Activated CD8-positive, alpha-beta T cell treated with anti-CD3 and anti-CD28 coated beads, Interleukin-2, amount 10 ng/mL, durations not matched to agents 7 days and 5 days (primary cell): ENCODE measurements around the gene RNF220. TPM values are rescaled to one million over a fixed set of nuclear protein-coding genes. Genes with fewer than 3 reads are reported as not detected.
A peak's percentile ranks its signal among the peaks of the same experiment; 100 is the strongest.

Experiments used
- ATAC-seq: fragments of 150-1000 bp; cut with Tn5 transposase; one replicate; pipeline ENCODE4 v1.10.0; 2021; ENCODE audit warnings: moderate library complexity
- CTCF ChIA-PET: fragments of 350-600 bp; sonication (Branson Sonifier 250); formaldehyde crosslinking; loops from one replicate; lab custom pipeline; 2021; ENCODE audit warnings: antibody characterized with exemption; lab: Charles Lee
- POLR2A ChIA-PET: fragments of 350-600 bp; sonication (Branson Sonifier 250); formaldehyde crosslinking; loops from one replicate; lab custom pipeline; 2021; ENCODE audit warnings: antibody characterized with exemption; lab: Charles Lee
- DNase-seq: peaks from one replicate; pipeline ENCODE4 v3.0.0-alpha.2; 2020
- H3K27ac Mint-ChIP-seq: one replicate; pipeline ENCODE4 v1.8.0; 2021; ENCODE audit warnings: mild to moderate bottlenecking, mixed read lengths
- H3K27me3 Mint-ChIP-seq: one replicate; pipeline ENCODE4 v1.8.0; 2021; ENCODE audit warnings: low read depth, mixed read lengths
- H3K36me3 Mint-ChIP-seq: one replicate; pipeline ENCODE4 v1.8.0; 2021; ENCODE audit warnings: low read depth, mixed read lengths
- H3K4me1 Mint-ChIP-seq: one replicate; pipeline ENCODE4 v1.8.0; 2021; ENCODE audit warnings: low read depth, mixed read lengths
- H3K4me3 Mint-ChIP-seq: one replicate; pipeline ENCODE4 v1.8.0; 2021; ENCODE audit warnings: mild to moderate bottlenecking, mixed read lengths
- H3K9me3 Mint-ChIP-seq: one replicate; pipeline ENCODE4 v1.8.0; 2022; ENCODE audit warnings: mixed read lengths; ENCODE audit not compliant: insufficient read depth
- total RNA-seq, 2 experiments: library from RNA; stranded (reverse); gene quantifications; one replicate each; pipeline ENCODE4 v1.2.3, GENCODE V29; 2021

RNF220 gene
- total RNA-seq, 2 experiments from 2014 or later: 79.5 to 87.2 TPM

GRCh38 chr1:44675186-44675585 is 270.1 kb downstream of the RNF220 start:
- Mint-ChIP-seq H3K27me3 (no peaks in the 10 kb centered on the region), H3K9me3 (no peaks in the 10 kb centered on the region), H3K27ac (peak overlapping the region; percentile 87), H3K36me3 (no peaks in the 10 kb centered on the region), H3K4me1 (peaks cover 28% of the 10 kb centered on the region), H3K4me3 (peak overlapping the region; percentile 83)
- ChIA-PET CTCF (interaction anchor here (0.8 to 5.4 kb wide), 10 partner anchors 9 to 47 kb away, joined by 3 to 42 read pairs (median 4); no protein-coding TSS in a partner anchor), POLR2A (interaction anchor here (0.7 to 6.0 kb wide), 5 partner anchors 21 to 101 kb away, joined by 3 to 70 read pairs (median 20); partner anchors contain the start of gene RNU5D-1)
- DNase-seq (no peak), ATAC-seq (no peak)

GRCh38 chr1:44676484-44677200 is 271.6 kb downstream of the RNF220 start:
- Mint-ChIP-seq H3K4me1 (peaks cover 28% of the 10 kb centered on the region), H3K4me3 (no peak overlapping the region), H3K27me3 (no peaks in the 10 kb centered on the region), H3K36me3 (no peaks in the 10 kb centered on the region), H3K27ac (no peak overlapping the region), H3K9me3 (no peaks in the 10 kb centered on the region)
- POLR2A ChIA-PET: interaction anchor here (0.8 to 6.0 kb wide), 2 partner anchors 24 to 54 kb away, joined by 3 to 27 read pairs; partner anchors contain the start of gene RNU5D-1
- CTCF ChIA-PET: interaction anchor here (1.2 to 1.5 kb wide), 5 partner anchors 11 to 48 kb away, joined by 3 to 4 read pairs (median 4); no protein-coding TSS in a partner anchor
- DNase-seq: no peak
- no peak for ATAC-seq

GRCh38 chr1:44677201-44677766 is 272.2 kb downstream of the RNF220 start:
- no peak overlapping the region for H3K27ac Mint-ChIP-seq
- CTCF ChIA-PET: interaction anchor here (0.8 to 1.5 kb wide), 6 partner anchors 10 to 34 kb away, joined by 3 to 10 read pairs (median 4); no protein-coding TSS in a partner anchor
- ATAC-seq: no peak
- H3K4me1 Mint-ChIP-seq: peaks cover 23% of the 10 kb centered on the region
- H3K4me3 Mint-ChIP-seq: no peak overlapping the region
- H3K9me3 Mint-ChIP-seq: no peaks in the 10 kb centered on the region
- H3K36me3 Mint-ChIP-seq: no peaks in the 10 kb centered on the region
- no peak for DNase-seq
- H3K27me3 Mint-ChIP-seq: no peaks in the 10 kb centered on the region
- POLR2A ChIA-PET: interaction anchor here (1.0 kb wide), 2 partner anchors 20 to 44 kb away, joined by 3 to 7 read pairs; no protein-coding TSS in a partner anchor

- Mint-ChIP-seq H3K36me3 (no peaks in the 10 kb centered on the region), H3K9me3 (no peaks in the 10 kb centered on the region), H3K27me3 (no peaks in the 10 kb centered on the region), H3K4me1 (peaks cover 16% of the 10 kb centered on the region), H3K4me3 (no peak overlapping the region), H3K27ac (no peak overlapping the region)
- ChIA-PET CTCF (interaction anchor here (0.8 to 1.4 kb wide), 3 partner anchors 19 to 33 kb away, joined by 3 to 10 read pairs (median 6); no protein-coding TSS in a partner anchor), POLR2A (interaction anchor here (1.0 kb wide), 2 partner anchors 19 to 44 kb away, joined by 3 to 7 read pairs; no protein-coding TSS in a partner anchor)
- ATAC-seq (no peak), DNase-seq (no peak)
Observed at GRCh38 chr1:44678120-44678519, 273.1 kb downstream of the RNF220 start.

GRCh38 chr1:44678626-44679025 is 273.6 kb downstream of the RNF220 start:
- Mint-ChIP-seq H3K4me3 (no peak overlapping the region), H3K9me3 (no peaks in the 10 kb centered on the region), H3K4me1 (peaks cover 11% of the 10 kb centered on the region), H3K27me3 (no peaks in the 10 kb centered on the region), H3K27ac (no peak overlapping the region), H3K36me3 (no peaks in the 10 kb centered on the region)
- DNase-seq: no peak
- ChIA-PET POLR2A (no interaction called here), CTCF (interaction anchor here (1.0 to 5.8 kb wide), 2 partner anchors 19 to 26 kb away, joined by 4 to 24 read pairs; no protein-coding TSS in a partner anchor)
- no peak for ATAC-seq

GRCh38 chr1:44679468-44679867 is 274.4 kb downstream of the RNF220 start:
- no peaks in the 10 kb centered on the region for H3K27me3 Mint-ChIP-seq
- H3K36me3 Mint-ChIP-seq: no peaks in the 10 kb centered on the region
- no peak overlapping the region for H3K4me3 Mint-ChIP-seq
- CTCF ChIA-PET: interaction anchor here (1.0 to 5.8 kb wide), 2 partner anchors 18 to 27 kb away, joined by 4 to 24 read pairs; no protein-coding TSS in a partner anchor
- H3K9me3 Mint-ChIP-seq: no peaks in the 10 kb centered on the region
- ATAC-seq (no peak), DNase-seq (no peak)
- H3K27ac Mint-ChIP-seq: no peak overlapping the region
- POLR2A ChIA-PET: no interaction called here
- peaks cover 11% of the 10 kb centered on the region for H3K4me1 Mint-ChIP-seq

- Mint-ChIP-seq H3K9me3 (no peaks in the 10 kb centered on the region), H3K4me1 (peaks cover 8% of the 10 kb centered on the region), H3K27me3 (no peaks in the 10 kb centered on the region), H3K27ac (no peak overlapping the region), H3K4me3 (no peak overlapping the region), H3K36me3 (no peaks in the 10 kb centered on the region)
- ATAC-seq (no peak), DNase-seq (no peak)
- POLR2A ChIA-PET: interaction anchor here (1.5 to 1.9 kb wide), 2 partner anchors 39 kb away, joined by 7 to 9 read pairs; no protein-coding TSS in a partner anchor
- CTCF ChIA-PET: interaction anchor here (5.8 kb wide), 1 partner anchor 30 kb away, joined by 24 read pairs; no protein-coding TSS in a partner anchor
Observed at GRCh38 chr1:44681905-44682882, 277.1 kb downstream of the RNF220 start.

GRCh38 chr1:44682883-44683265 is 277.8 kb downstream of the RNF220 start:
- DNase-seq (no peak), ATAC-seq (no peak)
- Mint-ChIP-seq H3K4me3 (no peak overlapping the region), H3K27me3 (no peaks in the 10 kb centered on the region), H3K9me3 (no peaks in the 10 kb centered on the region), H3K36me3 (no peaks in the 10 kb centered on the region), H3K27ac (no peak overlapping the region), H3K4me1 (peaks cover 8% of the 10 kb centered on the region)
- ChIA-PET CTCF (interaction anchor here (5.8 kb wide), 1 partner anchor 30 kb away, joined by 24 read pairs; no protein-coding TSS in a partner anchor), POLR2A (interaction anchor here (0.7 to 1.9 kb wide), 2 partner anchors 39 to 50 kb away, joined by 3 to 9 read pairs; no protein-coding TSS in a partner anchor)

GRCh38 chr1:44684525-44684924 is 279.5 kb downstream of the RNF220 start:
- ChIA-PET POLR2A (interaction anchor here (0.6 to 1.9 kb wide), 4 partner anchors 11 to 37 kb away, joined by 3 to 9 read pairs (median 4); no protein-coding TSS in a partner anchor), CTCF (interaction anchor here (1.3 to 5.8 kb wide), 2 partner anchors 9 to 32 kb away, joined by 3 to 24 read pairs; partner anchors contain the start of gene ARMH1)
- H3K36me3 Mint-ChIP-seq: no peaks in the 10 kb centered on the region
- peaks cover 8% of the 10 kb centered on the region for H3K4me1 Mint-ChIP-seq
- ATAC-seq (peak; percentile 39), DNase-seq (no peak)
- H3K27ac Mint-ChIP-seq: no peak overlapping the region
- H3K9me3 Mint-ChIP-seq: no peaks in the 10 kb centered on the region
- H3K27me3 Mint-ChIP-seq: peaks cover 2% of the 10 kb centered on the region
- no peak overlapping the region for H3K4me3 Mint-ChIP-seq

GRCh38 chr1:44685218-44685617 is 280.2 kb downstream of the RNF220 start:
- no peak overlapping the region for H3K27ac Mint-ChIP-seq
- ChIA-PET CTCF (no interaction called here), POLR2A (interaction anchor here (1.0 kb wide), 1 partner anchor 36 kb away, joined by 6 read pairs; no protein-coding TSS in a partner anchor)
- DNase-seq (no peak), ATAC-seq (no peak)
- H3K4me3 Mint-ChIP-seq: no peak overlapping the region
- no peaks in the 10 kb centered on the region for H3K36me3 Mint-ChIP-seq
- no peaks in the 10 kb centered on the region for H3K9me3 Mint-ChIP-seq
- peaks cover 2% of the 10 kb centered on the region for H3K27me3 Mint-ChIP-seq
- H3K4me1 Mint-ChIP-seq: peaks cover 8% of the 10 kb centered on the region
